Measurements from ENCODE around the gene KCTD16.

- TF ChIP-seq CTCF (IDR thresholded peaks at IDR 0.05), result no peak
- no peak for TF ChIP-seq POLR2A (IDR thresholded peaks at IDR 0.05)
These were observed 105.6 kb downstream of the KCTD16 start for GRCh38 chr5:144276034-144276822.

Data from Peyer's patch (tissue), 4 donors.